Right atrium auricular region (tissue), 2 donors: ENCODE data around the gene CREBBP. TPM values are rescaled to one million over a fixed set of nuclear protein-coding genes. Genes with fewer than 3 reads are reported as not detected.

Experiments
- DNase-seq: peaks from one replicate; pipeline ENCODE4 v3.0.0-alpha.2; 2019; ENCODE audit warnings: low spot score
- H3K27ac ChIP-seq, 2 donors: fragments of 200-600 bp; sonication (generic); 1 replicate in 1 of 2; 2 replicates in 1 of 2; pipeline ENCODE4 v1.5.1; 2016 to 2019
- H3K27me3 ChIP-seq, 2 donors: fragments of 200-600 bp; sonication (generic); one replicate each; pipeline versions ENCODE4 v1.5.1 to v1.6.0; 2017 to 2019
- H3K36me3 ChIP-seq: fragments of 200-600 bp; sonication (generic); one replicate; pipeline ENCODE4 v1.5.1; 2016
- H3K4me1 ChIP-seq, 2 donors: fragments of 200-600 bp; sonication (generic); one replicate each; pipeline versions ENCODE4 v1.5.1 to v1.6.0; 2017 to 2019
- H3K4me3 ChIP-seq, 2 donors: fragments of 200-600 bp; sonication (generic); 1 replicate in 1 of 2; 2 replicates in 1 of 2; pipeline ENCODE4 v1.5.1; 2017 to 2019; ENCODE audit warnings: mild to moderate bottlenecking in 1 of 2, moderate library complexity in 1 of 2
- H3K9me3 ChIP-seq, 2 donors: fragments of 200-600 bp; sonication (generic); one replicate each; pipeline ENCODE4 v1.5.1; 2019
- CTCF ChIP-seq, 2 donors: fragments of 200-600 bp; sonication (generic); IDR thresholded peaks; one replicate each; pipeline ENCODE4 v1.5.1; 2019; ENCODE audit warnings: antibody characterized with exemption in 2 of 2
- total RNA-seq, 2 donors: library from RNA; depleted of rRNA; stranded (reverse); fragments of >200 nt; gene quantifications; one replicate each; pipeline ENCODE4 v1.1.0, GENCODE V29; 2016

Gene CREBBP
- total RNA-seq, 2 donors from 2014 or later, result 38.3 to 54.3 TPM

- Histone ChIP-seq H3K27ac (no peak overlapping the region), H3K36me3 (peaks cover 43% of the 10 kb centered on the region), H3K4me1 (peaks cover 0 to 6% of the 10 kb centered on the region in 2 donors), H3K9me3 (no peaks in the 10 kb centered on the region), H3K4me3 (no peak overlapping the region), H3K27me3 (no peaks in the 10 kb centered on the region)
- no peak for DNase-seq
- no peak for TF ChIP-seq CTCF (IDR thresholded peaks at IDR 0.05)
Observed at GRCh38 chr16:3761375-3762106, 119.0 kb downstream of the CREBBP start.

- TF ChIP-seq CTCF (IDR thresholded peaks at IDR 0.05), result no peak
- peaks cover 0 to 6% of the 10 kb centered on the region in 2 donors for H3K4me1 ChIP-seq
- H3K4me3 ChIP-seq, result no peak overlapping the region
- no peaks in the 10 kb centered on the region for H3K9me3 ChIP-seq
- peaks cover 43% of the 10 kb centered on the region for H3K36me3 ChIP-seq
- H3K27ac ChIP-seq, result no peak overlapping the region
- no peaks in the 10 kb centered on the region for H3K27me3 ChIP-seq
- DNase-seq, result no peak
Observed at GRCh38 chr16:3760518-3760917, 120.0 kb downstream of the CREBBP start.

DNA sequence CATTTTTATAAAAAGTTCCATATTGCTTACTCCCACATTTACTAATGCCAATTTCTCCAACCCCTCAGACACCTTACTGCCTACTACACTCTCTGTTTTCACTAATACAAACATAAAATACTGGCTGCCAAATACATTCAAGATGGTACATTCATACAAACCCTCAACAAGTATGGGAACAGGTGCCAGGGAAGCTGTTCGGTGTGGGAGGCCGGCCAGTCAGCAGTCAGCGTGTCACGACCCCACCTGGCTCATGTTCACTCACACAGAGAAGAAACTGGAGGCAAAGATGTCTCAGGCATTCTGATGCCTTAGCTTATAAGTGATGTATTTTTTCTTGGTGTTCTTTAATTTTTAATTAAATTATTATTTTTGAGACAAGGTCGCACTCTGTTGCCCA, 120.8 kb downstream of the CREBBP start:
- no peak overlapping the region for H3K4me3 ChIP-seq

DNA sequence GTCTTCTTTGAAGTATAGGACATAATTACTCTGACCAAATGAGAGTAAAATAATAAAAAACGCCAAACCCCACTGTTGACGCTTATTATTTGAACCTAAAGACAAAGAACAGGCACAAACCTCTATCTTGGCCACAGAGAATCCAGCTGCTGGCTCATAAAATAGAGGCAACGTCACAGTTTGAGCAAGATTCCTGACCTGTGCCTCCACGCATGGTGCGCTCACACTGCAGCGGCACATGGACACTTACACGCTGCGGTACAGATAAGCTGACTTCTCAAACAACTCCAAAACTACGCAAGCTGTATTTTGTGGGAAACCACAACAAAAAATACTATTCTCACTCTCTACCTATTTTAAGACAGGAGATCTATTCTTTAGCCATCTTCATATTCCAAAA, 124.4 kb downstream of the CREBBP start:
- Histone ChIP-seq H3K36me3 (peaks cover 30% of the 10 kb centered on the region), H3K27ac (no peak overlapping the region), H3K27me3 (no peaks in the 10 kb centered on the region), H3K9me3 (no peaks in the 10 kb centered on the region), H3K4me3 (no peak overlapping the region), H3K4me1 (peaks cover 0 to 16% of the 10 kb centered on the region in 2 donors)
- TF ChIP-seq CTCF (IDR thresholded peaks at IDR 0.05), result no peak
- no peak for DNase-seq

More for the DNA sequence above, 120.8 kb downstream of the CREBBP start:
- peaks cover 43% of the 10 kb centered on the region for H3K36me3 ChIP-seq
- H3K27ac ChIP-seq, result no peak overlapping the region
- peaks cover 0 to 6% of the 10 kb centered on the region in 2 donors for H3K4me1 ChIP-seq
- no peaks in the 10 kb centered on the region for H3K9me3 ChIP-seq
- no peak for TF ChIP-seq CTCF (IDR thresholded peaks at IDR 0.05)
- H3K27me3 ChIP-seq, result no peaks in the 10 kb centered on the region
- no peak for DNase-seq

DNA sequence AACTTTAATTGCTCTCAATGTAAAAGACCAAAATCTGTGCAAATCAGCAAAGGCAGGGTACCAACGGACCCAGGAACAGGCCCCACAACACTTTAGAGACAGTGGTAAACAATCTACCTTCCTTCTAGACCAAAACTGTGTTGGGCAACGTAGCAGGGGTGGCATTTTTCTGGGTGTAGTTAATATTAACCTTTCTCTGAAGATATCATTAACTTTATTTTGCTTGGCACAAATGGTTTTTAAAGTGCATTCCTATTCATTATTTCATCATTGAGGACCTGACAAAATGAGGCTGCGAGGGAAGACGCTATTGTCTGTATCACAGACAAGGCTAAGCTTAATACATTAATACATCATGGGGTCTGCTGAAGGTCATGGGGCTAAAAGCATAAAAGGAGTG, 125.3 kb downstream of the CREBBP start:
- no peaks in the 10 kb centered on the region for H3K27me3 ChIP-seq
- H3K4me1 ChIP-seq, result peaks cover 0 to 16% of the 10 kb centered on the region in 2 donors
- peaks cover 35% of the 10 kb centered on the region for H3K36me3 ChIP-seq
- H3K9me3 ChIP-seq, result no peaks in the 10 kb centered on the region
- H3K4me3 ChIP-seq, result no peak overlapping the region
- TF ChIP-seq CTCF (IDR thresholded peaks at IDR 0.05), result no peak
- no peak for DNase-seq
- no peak overlapping the region for H3K27ac ChIP-seq

DNA sequence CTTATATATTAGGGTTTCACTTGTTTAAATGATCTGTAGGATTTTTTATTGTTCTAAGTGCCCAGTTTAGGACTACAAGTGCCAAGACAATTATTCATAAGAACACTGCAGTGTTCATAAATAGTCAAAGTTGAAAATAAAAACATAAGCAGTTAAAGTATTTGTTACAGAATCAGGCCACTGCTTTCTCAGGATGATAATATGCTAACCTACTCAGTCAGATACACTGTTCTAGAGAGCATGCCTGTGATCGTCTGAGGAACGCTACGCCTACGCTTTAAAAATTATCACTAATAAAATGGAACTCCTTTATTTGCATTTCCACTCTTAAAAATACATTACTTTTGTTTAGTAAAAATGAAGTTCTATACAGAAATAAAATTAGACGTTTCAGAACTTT, 125.7 kb downstream of the CREBBP start:
- TF ChIP-seq CTCF (IDR thresholded peaks at IDR 0.05), result no peak
- Histone ChIP-seq H3K9me3 (no peaks in the 10 kb centered on the region), H3K27ac (peak overlapping the region in 1 of 2 donors; percentile 6), H3K4me1 (peaks cover 0 to 13% of the 10 kb centered on the region in 2 donors), H3K27me3 (no peaks in the 10 kb centered on the region), H3K36me3 (peaks cover 40% of the 10 kb centered on the region), H3K4me3 (no peak overlapping the region)
- no peak for DNase-seq
